Measurements from ENCODE around the gene ELOVL5.

Gene ELOVL5

GRCh38 chr6:53375847-53376246 is 27.1 kb upstream of the ELOVL5 start:
- Histone ChIP-seq H3K4me1 (ENCODE audit: insufficient read depth, low read length) (no peaks in the 10 kb centered on the region), H3K27me3 (ENCODE audit: insufficient read depth, low read length) (no peaks in the 10 kb centered on the region), H3K9me3 (ENCODE audit: insufficient read depth, low read depth, low read length) (no peaks in the 10 kb centered on the region), H3K4me3 (ENCODE audit: low read length) (no peak overlapping the region), H3K9ac (ENCODE audit: low read depth, low read length) (no peak overlapping the region), H3K27ac (ENCODE audit: low read length) (no peak overlapping the region), H3K36me3 (ENCODE audit: insufficient read depth, low read depth, low read length) (no peaks in the 10 kb centered on the region)

GRCh38 chr6:53373638-53374037 is 24.9 kb upstream of the ELOVL5 start:
- H3K9me3 ChIP-seq (ENCODE audit: insufficient read depth, low read depth, low read length): no peaks in the 10 kb centered on the region
- no peak overlapping the region for H3K9ac ChIP-seq (ENCODE audit: low read depth, low read length)
- H3K27ac ChIP-seq (ENCODE audit: low read length): no peak overlapping the region
- H3K36me3 ChIP-seq (ENCODE audit: insufficient read depth, low read depth, low read length): no peaks in the 10 kb centered on the region
- no peak overlapping the region for H3K4me3 ChIP-seq (ENCODE audit: low read length)
- H3K27me3 ChIP-seq (ENCODE audit: insufficient read depth, low read length): no peaks in the 10 kb centered on the region
- no peaks in the 10 kb centered on the region for H3K4me1 ChIP-seq (ENCODE audit: insufficient read depth, low read length)

GRCh38 chr6:53369876-53370515 is 21.2 kb upstream of the ELOVL5 start:
- no peak overlapping the region for H3K4me3 ChIP-seq (ENCODE audit: low read length)
- no peaks in the 10 kb centered on the region for H3K27me3 ChIP-seq (ENCODE audit: insufficient read depth, low read length)
- no peaks in the 10 kb centered on the region for H3K36me3 ChIP-seq (ENCODE audit: insufficient read depth, low read depth, low read length)
- no peak overlapping the region for H3K9ac ChIP-seq (ENCODE audit: low read depth, low read length)
- no peaks in the 10 kb centered on the region for H3K9me3 ChIP-seq (ENCODE audit: insufficient read depth, low read depth, low read length)
- no peak overlapping the region for H3K27ac ChIP-seq (ENCODE audit: low read length)
- no peaks in the 10 kb centered on the region for H3K4me1 ChIP-seq (ENCODE audit: insufficient read depth, low read length)

- H3K27me3 ChIP-seq (ENCODE audit: insufficient read depth, low read length): no peaks in the 10 kb centered on the region
- no peak overlapping the region for H3K27ac ChIP-seq (ENCODE audit: low read length)
- H3K36me3 ChIP-seq (ENCODE audit: insufficient read depth, low read depth, low read length): no peaks in the 10 kb centered on the region
- no peaks in the 10 kb centered on the region for H3K9me3 ChIP-seq (ENCODE audit: insufficient read depth, low read depth, low read length)
- no peak overlapping the region for H3K9ac ChIP-seq (ENCODE audit: low read depth, low read length)
- H3K4me1 ChIP-seq (ENCODE audit: insufficient read depth, low read length): no peaks in the 10 kb centered on the region
- H3K4me3 ChIP-seq (ENCODE audit: low read length): no peak overlapping the region
Observed at GRCh38 chr6:53369051-53369450, 20.3 kb upstream of the ELOVL5 start.

GRCh38 chr6:53366128-53366641 is 17.4 kb upstream of the ELOVL5 start:
- H3K9ac ChIP-seq (ENCODE audit: low read depth, low read length): no peak overlapping the region
- no peak overlapping the region for H3K27ac ChIP-seq (ENCODE audit: low read length)
- H3K36me3 ChIP-seq (ENCODE audit: insufficient read depth, low read depth, low read length): no peaks in the 10 kb centered on the region
- H3K9me3 ChIP-seq (ENCODE audit: insufficient read depth, low read depth, low read length): no peaks in the 10 kb centered on the region
- no peak overlapping the region for H3K4me3 ChIP-seq (ENCODE audit: low read length)
- H3K27me3 ChIP-seq (ENCODE audit: insufficient read depth, low read length): no peaks in the 10 kb centered on the region
- H3K4me1 ChIP-seq (ENCODE audit: insufficient read depth, low read length): no peaks in the 10 kb centered on the region

- peaks cover 2% of the 10 kb centered on the region for H3K27me3 ChIP-seq (ENCODE audit: insufficient read depth, low read length)
- no peak overlapping the region for H3K27ac ChIP-seq (ENCODE audit: low read length)
- no peaks in the 10 kb centered on the region for H3K36me3 ChIP-seq (ENCODE audit: insufficient read depth, low read depth, low read length)
Observed at GRCh38 chr6:53363341-53364079, 14.8 kb upstream of the ELOVL5 start.

GRCh38 chr6:53361549-53362031 is 12.8 kb upstream of the ELOVL5 start:
- Histone ChIP-seq H3K9ac (ENCODE audit: low read depth, low read length) (no peak overlapping the region), H3K27me3 (ENCODE audit: insufficient read depth, low read length) (peaks cover 18% of the 10 kb centered on the region), H3K27ac (ENCODE audit: low read length) (no peak overlapping the region), H3K4me3 (ENCODE audit: low read length) (no peak overlapping the region), H3K36me3 (ENCODE audit: insufficient read depth, low read depth, low read length) (no peaks in the 10 kb centered on the region), H3K9me3 (ENCODE audit: insufficient read depth, low read depth, low read length) (no peaks in the 10 kb centered on the region), H3K4me1 (ENCODE audit: insufficient read depth, low read length) (peaks cover 11% of the 10 kb centered on the region; the same call in 1 of the 2 replicates)

More at GRCh38 chr6:53363341-53364079, 14.8 kb upstream of the ELOVL5 start:
- no peak overlapping the region for H3K9ac ChIP-seq (ENCODE audit: low read depth, low read length)
- H3K4me1 ChIP-seq (ENCODE audit: insufficient read depth, low read length): peaks cover 7% of the 10 kb centered on the region; the same call in 1 of the 2 replicates
- no peaks in the 10 kb centered on the region for H3K9me3 ChIP-seq (ENCODE audit: insufficient read depth, low read depth, low read length)
- H3K4me3 ChIP-seq (ENCODE audit: low read length): no peak overlapping the region

GRCh38 chr6:53360093-53360912 is 11.6 kb upstream of the ELOVL5 start:
- Histone ChIP-seq H3K27me3 (ENCODE audit: insufficient read depth, low read length) (peaks cover 18% of the 10 kb centered on the region), H3K27ac (ENCODE audit: low read length) (no peak overlapping the region), H3K9ac (ENCODE audit: low read depth, low read length) (peak overlapping the region; percentile 91; the same call in 1 of the 2 replicates)

GRCh38 chr6:53359843-53360092 is 11.0 kb upstream of the ELOVL5 start:
- H3K27ac ChIP-seq (ENCODE audit: low read length): peak overlapping the region; percentile 75
- H3K27me3 ChIP-seq (ENCODE audit: insufficient read depth, low read length): peaks cover 18% of the 10 kb centered on the region
- peaks cover 11% of the 10 kb centered on the region; the same call in 1 of the 2 replicates for H3K4me1 ChIP-seq (ENCODE audit: insufficient read depth, low read length)

More at GRCh38 chr6:53360093-53360912, 11.6 kb upstream of the ELOVL5 start:
- no peaks in the 10 kb centered on the region for H3K9me3 ChIP-seq (ENCODE audit: insufficient read depth, low read depth, low read length)
- H3K36me3 ChIP-seq (ENCODE audit: insufficient read depth, low read depth, low read length): no peaks in the 10 kb centered on the region
- H3K4me1 ChIP-seq (ENCODE audit: insufficient read depth, low read length): peaks cover 11% of the 10 kb centered on the region; the same call in 1 of the 2 replicates
- peak overlapping the region; percentile 82; the same call in 1 of the 2 replicates for H3K4me3 ChIP-seq (ENCODE audit: low read length)

GRCh38 chr6:53359095-53359842 is 10.5 kb upstream of the ELOVL5 start:
- H3K9ac ChIP-seq (ENCODE audit: low read depth, low read length): peak overlapping the region; percentile 91
- H3K4me3 ChIP-seq (ENCODE audit: low read length): peak overlapping the region; percentile 82
- H3K27ac ChIP-seq (ENCODE audit: low read length): peak overlapping the region; percentile 75
- peaks cover 18% of the 10 kb centered on the region for H3K27me3 ChIP-seq (ENCODE audit: insufficient read depth, low read length)
- H3K9me3 ChIP-seq (ENCODE audit: insufficient read depth, low read depth, low read length): no peaks in the 10 kb centered on the region
- H3K4me1 ChIP-seq (ENCODE audit: insufficient read depth, low read length): peaks cover 11% of the 10 kb centered on the region; the same call in 1 of the 2 replicates
- no peaks in the 10 kb centered on the region for H3K36me3 ChIP-seq (ENCODE audit: insufficient read depth, low read depth, low read length)

More at GRCh38 chr6:53359843-53360092, 11.0 kb upstream of the ELOVL5 start:
- no peaks in the 10 kb centered on the region for H3K36me3 ChIP-seq (ENCODE audit: insufficient read depth, low read depth, low read length)
- peak overlapping the region; percentile 91 for H3K9ac ChIP-seq (ENCODE audit: low read depth, low read length)
- peak overlapping the region; percentile 82 for H3K4me3 ChIP-seq (ENCODE audit: low read length)
- no peaks in the 10 kb centered on the region for H3K9me3 ChIP-seq (ENCODE audit: insufficient read depth, low read depth, low read length)
